ENCODE data around the gene ZFY. TPM values are rescaled to one million over a fixed set of nuclear protein-coding genes. Genes with fewer than 3 reads are reported as not detected.

ZFY gene
- polyA plus RNA-seq, 1 donor (not counting 4 experiments of a cell fraction or from before 2014, with no cell fraction given) = not detected

- Histone ChIP-seq H3K27me3 (ENCODE audit: control insufficient read depth, extremely low read depth, insufficient read depth, low read length) (no peaks in the 10 kb centered on the region), H3K36me3 (ENCODE audit: control insufficient read depth in 2 of 2, extremely low read depth in 1 of 2, insufficient read depth in 2 of 2, low read length in 2 of 2) (no peaks in the 10 kb centered on the region), H3K4me3 (ENCODE audit: control insufficient read depth in 2 of 3, extremely low read depth in 1 of 3, insufficient read depth in 2 of 3, low read depth in 1 of 3, low read length in 3 of 3) (no peak overlapping the region), H3K27ac (ENCODE audit: control insufficient read depth, insufficient read depth, low read length) (no peak overlapping the region), H2AFZ (ENCODE audit: control insufficient read depth, low read length) (no peak overlapping the region), H4K20me1 (ENCODE audit: control insufficient read depth, extremely low read depth, insufficient read depth, low read length) (no peaks in the 10 kb centered on the region), H3K9me3 (ENCODE audit: control insufficient read depth, low read depth, low read length) (no peaks in the 10 kb centered on the region), H3K79me2 (ENCODE audit: control insufficient read depth, insufficient read depth, low read length) (no peaks in the 10 kb centered on the region), H3K4me2 (ENCODE audit: control insufficient read depth, extremely low read depth, insufficient read depth, low read depth, low read length) (no peak overlapping the region), H3K9me1 (ENCODE audit: control insufficient read depth, extremely low read depth, insufficient read depth, low read length) (no peaks in the 10 kb centered on the region), H3K4me1 (ENCODE audit: control insufficient read depth, extremely low read depth, insufficient read depth, low read length) (no peaks in the 10 kb centered on the region), H3K9ac (ENCODE audit: control insufficient read depth, extremely low read depth, insufficient read depth, low read length) (no peak overlapping the region)
- no peak for DNase-seq (ENCODE audit: low read depth, low spot score)
- no peak for TF ChIP-seq CTCF (optimal IDR thresholded peaks at IDR 0.05 in 1 of 3, IDR thresholded peaks at IDR 0.05 in 1 of 3, conservative IDR thresholded peaks at IDR 0.05 in 1 of 3; ENCODE audit: extremely low read depth in 1 of 3, insufficient read depth in 2 of 3, low read length in 3 of 3)
- TF ChIP-seq EZH2 (IDR thresholded peaks at IDR 0.05; ENCODE audit: low read length) = no peak
- FAIRE-seq = no peak
- dilution Hi-C loops (cut with MboI; ENCODE audit: extremely low pct_ligation_motif_present, low sequenced_read_pairs) = no loop called here
These were observed 1.1 kb upstream of the ZFY start for GRCh38 chrY:2934078-2934477.

GRCh38 chrY:2935716-2936435 lies 695 bp downstream of the ZFY start:
- H3K4me3 ChIP-seq (ENCODE audit: control insufficient read depth in 2 of 3, extremely low read depth in 1 of 3, insufficient read depth in 2 of 3, low read depth in 1 of 3, low read length in 3 of 3) = no peak overlapping the region

More at GRCh38 chrY:2935716-2936435, 695 bp downstream of the ZFY start:
- no peak for FAIRE-seq
- dilution Hi-C loops (cut with MboI; ENCODE audit: extremely low pct_ligation_motif_present, low sequenced_read_pairs) = no loop called here
- Histone ChIP-seq H3K9me3 (ENCODE audit: control insufficient read depth, low read depth, low read length) (no peaks in the 10 kb centered on the region), H3K9ac (ENCODE audit: control insufficient read depth, extremely low read depth, insufficient read depth, low read length) (no peak overlapping the region), H3K79me2 (ENCODE audit: control insufficient read depth, insufficient read depth, low read length) (no peaks in the 10 kb centered on the region), H3K4me1 (ENCODE audit: control insufficient read depth, extremely low read depth, insufficient read depth, low read length) (no peaks in the 10 kb centered on the region), H4K20me1 (ENCODE audit: control insufficient read depth, extremely low read depth, insufficient read depth, low read length) (no peaks in the 10 kb centered on the region), H3K4me2 (ENCODE audit: control insufficient read depth, extremely low read depth, insufficient read depth, low read depth, low read length) (no peak overlapping the region), H3K9me1 (ENCODE audit: control insufficient read depth, extremely low read depth, insufficient read depth, low read length) (no peaks in the 10 kb centered on the region), H2AFZ (ENCODE audit: control insufficient read depth, low read length) (no peak overlapping the region), H3K27me3 (ENCODE audit: control insufficient read depth, extremely low read depth, insufficient read depth, low read length) (no peaks in the 10 kb centered on the region), H3K27ac (ENCODE audit: control insufficient read depth, insufficient read depth, low read length) (no peak overlapping the region), H3K36me3 (ENCODE audit: control insufficient read depth in 2 of 2, extremely low read depth in 1 of 2, insufficient read depth in 2 of 2, low read length in 2 of 2) (no peaks in the 10 kb centered on the region)
- TF ChIP-seq EZH2 (IDR thresholded peaks at IDR 0.05; ENCODE audit: low read length) = no peak
- TF ChIP-seq CTCF (optimal IDR thresholded peaks at IDR 0.05 in 1 of 3, IDR thresholded peaks at IDR 0.05 in 1 of 3, conservative IDR thresholded peaks at IDR 0.05 in 1 of 3; ENCODE audit: extremely low read depth in 1 of 3, insufficient read depth in 2 of 3, low read length in 3 of 3) = no peak
- DNase-seq (ENCODE audit: low read depth, low spot score) = no peak

Measured in keratinocyte (primary cell).